Measurements from ENCODE around the gene MYPOP. TPM values are rescaled to one million over a fixed set of nuclear protein-coding genes. Genes with fewer than 3 reads are reported as not detected.

Gene MYPOP
- total and polyA plus RNA-seq, 9 of the 15 experiments (the other 6 are each of a cell fraction or from before 2014, with no cell fraction given) = 0.32 to 7.6 (median 1.6) TPM

- TF ChIP-seq ZNF280B (CRISPR knock-in tag; IDR thresholded peaks at IDR 0.05) (no peak), MCM2 (IDR thresholded peaks at IDR 0.05; ENCODE audit: low read depth) (no peak), ZNF3 (CRISPR knock-in tag; IDR thresholded peaks at IDR 0.05) (no peak), BRD9 (IDR thresholded peaks at IDR 0.05; ENCODE audit: low read depth, partially characterized antibody) (no peak), ETV6 (IDR thresholded peaks at IDR 0.05; ENCODE audit: borderline replicate concordance in 1 of 2, low read depth in 2 of 2, low read length in 1 of 2) (no peak), ETV6 (CRISPR knock-in tag; IDR thresholded peaks at IDR 0.05; ENCODE audit: borderline replicate concordance) (no peak), ATF6 (CRISPR knock-in tag; IDR thresholded peaks at IDR 0.05) (no peak), ARID3B (CRISPR knock-in tag; IDR thresholded peaks at IDR 0.05; ENCODE audit: borderline replicate concordance) (no peak), MBD1 (CRISPR knock-in tag; IDR thresholded peaks at IDR 0.05) (no peak), ELF1 (tag; IDR thresholded peaks at IDR 0.05) (no peak), ARHGAP35 (IDR thresholded peaks at IDR 0.05; ENCODE audit: partially characterized antibody) (no peak), YY1 (IDR thresholded peaks at IDR 0.05; ENCODE audit: borderline replicate concordance in 1 of 3, control insufficient read depth in 1 of 3, extremely low read depth in 1 of 3, insufficient read depth in 3 of 3, insufficient read length in 1 of 3, insufficient replicate concordance in 2 of 3, low read depth in 1 of 3, low read length in 2 of 3) (no peak), CREB3 (tag; conservative IDR thresholded peaks at IDR 0.05; ENCODE audit: low read depth) (no peak), ELK1 (CRISPR knock-in tag; IDR thresholded peaks at IDR 0.05) (no peak), RAD51 (IDR thresholded peaks at IDR 0.05; ENCODE audit: borderline replicate concordance, low read depth) (no peak), MIER1 (IDR thresholded peaks at IDR 0.05; ENCODE audit: low read depth) (no peak)
Measured at GRCh38 chr19:45887200-45887710, 15.2 kb downstream of the MYPOP start (continued).
